CD4-positive, alpha-beta T cell treated with Interleukin-2 at 100 ng/mL for 4 hours (primary cell): ENCODE results near the gene TCERG1L.

ENCODE experiments used
- DNase-seq: peaks from one replicate; pipeline ENCODE4 v3.0.0-alpha.2; 2020; ENCODE audit warnings: low spot score

Gene TCERG1L

DNA sequence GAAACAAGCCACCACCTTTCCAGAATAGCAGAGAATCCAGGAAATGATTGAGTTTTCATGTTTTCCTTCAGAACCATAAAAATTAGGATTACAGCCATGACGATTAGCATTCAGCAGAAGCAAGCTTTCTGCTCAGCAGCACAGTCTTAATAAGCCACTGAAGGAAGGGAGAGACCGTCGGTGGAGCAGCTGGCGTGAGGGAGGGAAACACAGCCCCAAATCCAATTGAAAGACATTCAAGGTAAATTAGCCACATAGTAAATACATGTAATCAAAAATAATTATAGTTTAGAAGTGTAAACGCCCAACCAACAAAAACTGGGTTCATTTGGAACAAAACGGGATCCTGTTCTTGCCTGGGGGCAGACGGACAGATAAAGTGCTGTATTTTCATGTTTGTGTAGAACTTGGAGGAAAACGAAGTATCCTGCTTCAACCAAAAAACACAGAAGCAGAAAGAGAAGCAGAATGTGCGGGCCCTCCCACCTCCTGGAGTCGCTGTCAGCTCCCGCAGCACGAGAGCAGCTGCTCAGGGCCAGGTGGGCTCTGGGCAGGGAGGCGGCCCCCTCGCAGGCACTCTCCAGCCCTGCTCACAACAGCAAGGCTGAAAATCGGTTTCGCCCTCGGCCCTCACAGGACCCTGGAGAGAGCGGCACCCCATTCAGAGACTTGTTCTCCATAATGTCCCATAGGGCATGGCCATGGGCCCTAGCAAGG lies 84.9 kb downstream of the TCERG1L start:
- DNase-seq: no peak

DNA sequence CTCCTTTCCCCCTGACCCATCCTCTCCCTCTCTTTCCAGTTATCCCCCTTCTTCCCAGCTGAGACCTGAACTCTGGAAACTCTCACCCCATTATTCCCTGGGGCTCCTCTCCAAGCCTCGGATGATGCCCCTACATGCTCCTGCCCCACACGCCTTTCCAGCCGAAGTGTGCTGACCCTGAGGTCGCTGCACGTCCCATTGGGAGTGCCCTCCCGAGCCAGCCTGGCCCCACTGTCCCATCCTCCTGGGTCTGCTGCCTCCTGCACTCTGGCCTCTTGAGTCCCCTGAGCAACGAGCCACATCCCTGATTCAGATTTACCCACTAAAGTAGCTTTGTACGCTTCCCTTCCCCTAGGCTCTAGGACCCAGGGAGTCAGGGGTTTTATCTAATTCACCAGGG lies 87.4 kb downstream of the TCERG1L start:
- no peak for DNase-seq

GRCh38 chr10:131223422-131223821 lies 88.1 kb downstream of the TCERG1L start:
- no peak for DNase-seq

DNA sequence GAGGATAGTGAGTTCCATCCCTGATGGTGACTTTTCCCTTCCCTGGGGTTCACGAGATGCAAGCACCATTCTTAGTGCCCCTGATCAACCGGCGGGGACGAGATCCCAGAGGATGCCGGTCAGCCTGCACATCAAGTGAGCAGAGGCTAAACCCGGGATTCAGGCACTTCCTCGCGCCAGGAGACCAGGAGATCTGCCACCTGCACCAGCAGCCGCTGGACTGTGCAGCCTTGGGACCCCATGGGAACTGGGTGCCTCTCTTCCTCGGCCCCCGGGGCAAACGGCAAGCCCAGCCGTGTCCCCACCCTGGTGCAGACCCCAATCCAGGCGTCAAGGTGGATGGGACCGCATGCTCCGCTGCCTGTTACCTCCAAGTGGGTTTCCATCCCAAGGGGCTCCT lies 88.5 kb downstream of the TCERG1L start:
- DNase-seq: no peak

DNA sequence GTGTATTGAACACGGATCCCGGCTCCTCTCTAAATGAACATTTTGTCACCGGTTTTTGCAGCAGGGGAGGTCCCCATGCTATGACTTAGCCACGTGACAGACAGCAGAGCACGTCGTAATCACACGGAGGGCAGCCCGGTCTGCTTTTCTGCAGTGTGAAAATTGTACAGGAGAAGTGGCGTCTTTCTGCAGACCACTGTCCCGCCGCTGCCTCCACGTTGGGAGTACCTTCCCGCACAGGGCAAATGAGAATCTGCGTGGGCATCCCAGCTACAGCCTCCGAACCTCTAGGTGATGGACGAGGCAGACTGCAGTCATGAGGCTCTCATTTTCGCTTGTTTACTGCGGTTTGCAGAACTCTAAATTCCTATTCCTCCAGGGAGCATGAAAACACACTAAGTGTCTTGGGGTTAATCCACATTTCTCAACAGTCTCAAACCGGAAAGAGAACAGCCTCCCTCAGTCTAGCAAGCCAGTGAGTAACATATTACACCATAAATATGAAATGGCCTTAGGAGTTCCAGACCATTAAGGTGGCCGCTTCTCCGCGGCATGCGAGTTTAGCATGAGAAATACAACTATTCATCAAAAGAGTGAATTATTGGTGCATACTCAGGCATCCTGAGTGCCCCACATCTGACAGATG lies 89.8 kb downstream of the TCERG1L start:
- DNase-seq: no peak

- DNase-seq: no peak
These were observed 90.8 kb downstream of the TCERG1L start for GRCh38 chr10:131220601-131221171.

DNA sequence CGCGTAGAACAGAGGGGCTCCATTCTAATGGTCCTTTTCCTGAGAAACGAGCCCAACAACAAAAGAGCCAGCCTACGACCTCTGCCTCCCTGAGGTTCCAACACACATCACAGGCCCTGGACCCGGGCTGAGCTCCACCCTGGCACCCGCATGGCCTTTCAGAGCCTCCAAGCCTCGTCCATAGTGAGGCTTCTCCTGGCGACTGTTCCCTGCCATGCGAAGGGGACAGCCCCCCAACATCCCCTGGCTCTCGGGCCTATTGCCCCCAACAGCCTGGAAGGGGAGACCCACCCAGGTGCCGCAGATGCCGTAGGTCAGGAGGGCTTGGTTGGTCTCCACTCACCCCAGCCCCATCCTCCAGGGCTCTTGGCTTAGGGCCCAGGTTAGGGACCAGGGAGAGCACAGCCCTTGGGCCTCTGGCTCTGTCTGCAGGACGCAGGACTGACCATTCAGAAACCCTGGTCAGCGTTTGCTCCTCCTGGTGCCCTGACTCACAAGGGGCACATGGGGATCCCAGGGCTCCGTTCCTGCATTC lies 91.5 kb downstream of the TCERG1L start:
- no peak for DNase-seq

DNA sequence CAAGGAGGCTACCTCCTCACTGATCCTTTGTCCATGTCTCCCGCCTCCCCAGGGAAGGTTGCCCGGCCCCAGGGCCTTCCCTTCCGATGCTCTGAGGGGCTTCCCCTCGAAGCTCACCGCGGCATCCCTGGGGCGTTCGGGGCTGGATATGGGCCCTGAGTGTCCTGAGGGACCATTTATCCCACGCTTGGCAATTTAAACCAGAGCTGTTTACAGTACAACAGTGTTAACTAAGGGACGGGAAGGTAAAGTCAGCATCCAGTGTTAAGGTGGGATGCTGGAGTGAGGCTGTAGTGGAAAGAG lies 92.0 kb downstream of the TCERG1L start:
- DNase-seq: no peak

- no peak for DNase-seq
These were observed 92.5 kb downstream of the TCERG1L start for GRCh38 chr10:131218811-131219583.

DNA sequence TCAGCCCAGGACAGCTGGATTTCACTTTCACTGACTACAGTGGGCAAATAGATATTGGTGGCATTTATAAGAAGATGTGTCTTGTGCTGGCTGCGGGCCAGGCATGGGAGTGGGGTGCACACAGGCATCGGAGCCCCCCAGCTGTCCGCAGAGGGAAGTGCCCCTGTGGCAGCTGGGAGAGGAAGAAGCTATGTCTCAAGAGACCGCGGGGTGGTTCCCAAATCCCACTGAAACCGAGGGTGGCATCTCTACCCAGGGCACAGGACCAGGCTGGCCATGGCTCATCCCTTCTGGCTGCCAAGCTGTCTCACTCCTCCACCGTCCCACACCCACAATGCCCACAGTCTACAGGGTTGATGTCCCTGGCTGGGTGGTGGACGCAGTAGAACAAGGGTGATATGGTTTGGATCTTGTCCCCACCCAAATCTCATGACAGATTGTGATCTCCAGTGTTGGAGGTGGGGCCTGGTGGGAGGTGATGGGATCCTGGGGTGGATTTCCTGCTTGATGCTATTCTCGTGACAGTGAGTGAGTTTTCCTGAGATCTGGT lies 94.8 kb downstream of the TCERG1L start:
- DNase-seq: no peak

- no peak for DNase-seq
These were observed 95.7 kb downstream of the TCERG1L start for GRCh38 chr10:131215776-131216175.

DNA sequence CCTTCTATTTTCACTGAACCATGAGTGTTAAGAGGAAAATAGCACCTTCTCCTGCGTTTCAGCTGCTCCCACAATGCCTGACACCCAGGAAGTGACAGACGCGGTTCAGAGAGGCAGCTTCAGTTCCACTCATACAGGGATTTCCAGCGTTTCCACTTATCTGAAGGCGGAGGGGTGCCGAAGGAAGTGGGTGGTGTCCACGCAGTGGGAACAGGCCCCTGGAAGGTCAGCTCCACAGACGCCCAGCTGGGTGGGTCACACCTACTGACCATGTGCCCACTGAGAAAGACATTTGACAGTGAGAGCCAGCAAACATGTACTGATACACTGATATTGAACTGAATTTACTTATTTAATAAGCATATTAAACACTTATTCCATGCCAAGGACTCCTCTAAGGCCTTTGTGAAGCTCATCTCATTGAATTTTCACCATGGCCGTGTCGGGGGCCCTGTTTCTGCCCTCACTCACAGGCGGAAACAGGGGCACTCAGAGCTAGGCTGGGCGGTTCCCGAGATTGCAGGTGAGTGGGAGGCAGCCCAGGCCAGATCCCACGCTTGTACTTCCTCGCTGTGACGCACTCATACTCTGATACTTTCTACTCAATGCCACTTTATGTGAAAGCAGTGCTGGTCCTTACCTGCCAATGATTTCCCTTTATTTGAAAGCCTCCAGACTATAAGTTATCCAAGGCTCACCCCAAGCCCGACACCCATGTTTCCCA lies 96.8 kb downstream of the TCERG1L start:
- DNase-seq: no peak

- DNase-seq: no peak
These were observed 97.6 kb downstream of the TCERG1L start for GRCh38 chr10:131213741-131214505.

DNA sequence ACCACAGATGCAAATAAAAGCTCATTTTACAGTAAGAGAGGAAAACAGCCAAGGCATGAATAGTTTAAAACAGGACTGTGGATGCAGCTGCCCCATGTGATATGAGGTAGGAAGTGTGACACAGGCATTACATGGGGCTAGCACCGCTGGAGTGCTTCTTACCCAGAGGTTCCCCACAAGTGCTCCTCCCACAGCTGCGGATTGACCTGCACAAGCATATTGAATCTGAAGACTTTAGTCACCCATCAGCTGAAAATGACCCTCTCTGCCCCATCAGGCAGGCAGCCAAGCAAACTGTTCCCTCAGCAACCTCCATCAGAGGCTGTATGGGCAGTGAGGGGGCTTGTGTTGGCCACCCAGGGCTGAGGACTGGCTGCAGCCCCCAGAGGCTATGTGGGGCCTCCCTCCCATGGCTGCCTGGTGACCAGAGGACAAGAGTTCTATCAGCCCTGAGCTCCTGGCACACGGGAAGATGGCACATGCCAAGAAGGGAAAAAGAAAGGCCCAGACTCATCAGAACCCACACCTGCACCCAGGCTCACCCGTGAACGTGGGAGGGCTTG lies 98.7 kb downstream of the TCERG1L start:
- DNase-seq: no peak

DNA sequence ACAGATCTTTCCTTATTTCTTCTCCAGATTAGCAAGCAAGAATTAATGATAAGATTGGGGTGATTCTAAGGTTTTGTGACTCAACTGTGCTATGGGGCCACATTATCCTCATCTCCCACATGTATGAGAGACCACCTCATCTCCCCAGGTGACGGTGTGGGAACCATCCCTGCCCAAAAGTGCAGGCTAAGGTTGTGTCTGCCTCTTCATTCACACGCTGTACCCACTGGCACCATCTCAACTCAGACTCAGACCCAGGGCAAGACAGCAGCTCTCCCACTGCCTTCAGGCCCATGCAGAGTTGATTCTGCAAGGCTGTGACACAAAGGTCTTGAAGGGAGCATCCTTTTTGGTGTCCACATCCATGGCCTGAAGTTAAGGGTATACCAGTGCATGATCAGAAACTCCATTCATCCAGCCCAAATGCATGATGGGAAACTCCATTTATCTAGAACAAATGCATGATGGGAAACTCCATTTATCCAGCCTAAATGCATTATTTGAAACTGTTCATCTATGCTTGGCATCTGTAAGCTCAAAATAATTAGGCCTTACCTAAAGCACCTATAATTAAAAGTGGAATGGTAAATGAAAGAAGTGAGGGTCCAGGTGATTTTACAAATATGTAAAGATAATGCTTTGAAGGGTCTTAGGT lies 99.4 kb downstream of the TCERG1L start:
- DNase-seq: no peak

- DNase-seq: no peak
These were observed 100.0 kb downstream of the TCERG1L start for GRCh38 chr10:131211559-131211958.

- no peak for DNase-seq
These were observed 100.4 kb downstream of the TCERG1L start for GRCh38 chr10:131211146-131211545.

DNA sequence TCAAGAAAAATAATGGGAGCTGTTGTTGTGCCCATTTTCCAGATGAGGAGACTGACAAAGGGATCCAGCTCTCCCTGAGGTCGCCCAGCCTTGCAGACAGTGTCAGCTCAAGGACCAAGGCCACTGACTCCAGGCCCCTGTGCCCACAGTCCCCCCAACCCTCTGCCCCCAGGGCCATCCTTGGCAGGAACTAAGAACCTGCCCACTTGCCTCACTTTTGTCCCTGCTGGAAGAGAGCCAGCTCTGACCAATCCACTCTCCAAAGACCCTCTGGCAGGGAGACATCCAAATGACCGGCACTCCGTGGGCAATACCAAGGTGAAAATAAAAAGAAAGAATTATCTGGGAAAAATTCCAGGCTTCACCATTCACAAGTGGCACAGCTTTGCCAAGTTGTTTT lies 101.3 kb downstream of the TCERG1L start:
- no peak for DNase-seq

DNA sequence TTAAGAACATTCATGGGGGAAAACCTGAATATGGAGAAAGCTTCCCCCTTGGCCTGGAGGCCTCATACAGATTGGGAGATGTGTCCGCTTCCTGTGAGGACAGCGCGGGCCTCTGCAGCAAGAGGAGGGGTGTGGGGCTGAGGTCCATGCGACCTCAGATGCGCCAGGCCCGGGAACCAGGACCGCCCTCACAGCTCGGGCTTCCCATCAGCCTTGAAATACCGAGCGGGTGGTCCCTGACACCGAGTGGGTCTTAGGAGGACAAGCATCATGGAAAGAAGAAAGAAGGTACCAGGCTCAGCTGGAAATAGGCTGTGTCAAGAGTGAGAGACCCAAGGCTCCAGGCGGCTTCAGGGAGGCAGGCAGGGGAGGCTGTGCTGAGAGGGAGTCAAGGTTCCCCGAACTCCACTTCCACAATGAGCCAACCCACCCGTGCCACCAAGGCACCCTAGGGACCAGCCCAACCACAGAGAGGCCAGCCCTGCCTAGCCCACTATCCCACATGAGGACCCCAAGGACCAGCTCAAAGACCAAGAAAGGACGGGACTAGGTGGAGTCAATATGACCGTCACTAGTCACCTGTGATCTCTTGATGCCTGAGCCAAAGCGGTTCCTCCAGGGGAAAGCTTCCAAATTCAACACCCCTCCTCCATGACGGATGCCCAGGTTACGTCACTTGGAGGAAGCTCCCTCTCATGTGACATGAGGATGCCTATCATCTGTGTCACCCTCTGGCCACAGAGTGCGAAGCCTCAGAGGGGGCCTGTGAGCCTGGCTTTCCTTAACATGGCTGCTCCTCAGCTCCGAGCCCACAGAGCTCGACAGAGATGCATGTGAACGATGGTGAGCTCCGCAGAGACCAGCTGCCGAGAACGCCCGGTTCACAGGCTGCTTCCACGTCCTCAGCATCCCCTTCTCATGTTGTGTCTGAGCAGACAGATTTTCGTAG lies 103.7 kb downstream of the TCERG1L start:
- DNase-seq: no peak
